Endothelial cell of umbilical vein (primary cell): Measurements from ENCODE around the gene JAZF1. TPM values are rescaled to one million over a fixed set of nuclear protein-coding genes. Genes with fewer than 3 reads are reported as not detected.

Source experiments
- BruUV-seq: library from RNA; stranded (reverse); fragments of 400-500 nt; replicated peaks from 2 replicates; lab custom pipeline; 2021; lab: Mats Ljungman, UMichigan
- CTCF ChIA-PET: fragments of 300-600, 350-600 bp; sonication (Branson Sonifier 250); formaldehyde crosslinking; loops from one replicate; lab custom pipeline; 2021; ENCODE audit warnings: antibody characterized with exemption, inconsistent platforms; lab: Charles Lee
- POLR2A ChIA-PET: fragments of 300-600, 350-600 bp; sonication (Branson Sonifier 250); formaldehyde crosslinking; loops from one replicate; lab custom pipeline; 2021; ENCODE audit warnings: antibody characterized with exemption, inconsistent platforms; lab: Charles Lee
- DNase-seq: peaks from one replicate; pipeline ENCODE4 v3.0.0-alpha.2; 2011; ENCODE audit warnings: low read depth, low spot score
- FAIRE-seq: peaks from 2 replicates; lab custom pipeline; 2011; peaks lifted over from hg19 to GRCh38; lab: Jason Lieb, UNC
- H2AFZ ChIP-seq: 2 replicates; pipeline ENCODE4 v1.6.0; 2012; ENCODE audit warnings: low read depth, low read length, control low read depth, inconsistent platforms
- H3K27ac ChIP-seq: 2 replicates; pipeline ENCODE4 v1.5.1; 2011; ENCODE audit warnings: low read depth, mild to moderate bottlenecking, control low read depth, low read length, moderate library complexity; ENCODE audit not compliant: insufficient read depth
- H3K27me3 ChIP-seq, 2 experiments: 2 replicates each; pipeline versions ENCODE4 v1.6.0 to v1.6.1; 2011; ENCODE audit warnings: low read length in 2 of 2, mixed read lengths in 1 of 2; ENCODE audit not compliant: control insufficient read depth in 2 of 2, insufficient read depth in 2 of 2
- H3K36me3 ChIP-seq, 2 experiments: 2 replicates in 1 of 2; 3 replicates in 1 of 2; pipeline ENCODE4 v1.5.1; 2011; ENCODE audit warnings: low read length in 2 of 2, mild to moderate bottlenecking in 1 of 2, moderate library complexity in 1 of 2; ENCODE audit not compliant: control insufficient read depth in 2 of 2, insufficient read depth in 2 of 2; ENCODE audit errors: extremely low read depth in 1 of 2
- H3K4me1 ChIP-seq: 3 replicates; pipeline ENCODE4 v1.5.1; 2011; ENCODE audit warnings: mild to moderate bottlenecking, low read length; ENCODE audit not compliant: control insufficient read depth, insufficient read depth; ENCODE audit errors: extremely low read depth
- H3K4me2 ChIP-seq: 2 replicates; pipeline ENCODE4 v1.6.1; 2011; ENCODE audit warnings: low read length, control low read depth, mixed read lengths; ENCODE audit not compliant: insufficient read depth
- H3K4me3 ChIP-seq, 3 experiments: fragments of 200-600 bp in 1 of 3; sonication (generic), shearing (Covaris generic) in 1 of 3; replicated peaks in 1 of 3; 2 replicates each; pipeline ENCODE4 v1.5.1; 2011 to 2016; ENCODE audit warnings: control low read depth in 3 of 3, low read length in 3 of 3, mild to moderate bottlenecking in 2 of 3, inconsistent platforms in 1 of 3, low read depth in 1 of 3, moderate library complexity in 1 of 3; ENCODE audit not compliant: insufficient read depth in 1 of 3
- H3K79me2 ChIP-seq: 2 replicates; pipeline ENCODE4 v1.6.0; 2012; ENCODE audit warnings: low read length, inconsistent platforms; ENCODE audit not compliant: control insufficient read depth, insufficient read depth
- H3K9ac ChIP-seq: replicated peaks from 2 replicates; pipeline ENCODE3; 2011; ENCODE audit warnings: low read length, control low read depth; ENCODE audit not compliant: insufficient read depth; ENCODE audit errors: extremely low read depth
- H3K9me1 ChIP-seq: replicated peaks from 3 replicates; pipeline ENCODE4 v1.6.0; 2011; ENCODE audit warnings: mild to moderate bottlenecking, low read length; ENCODE audit not compliant: control insufficient read depth, insufficient read depth; ENCODE audit errors: extremely low read depth
- H3K9me3 ChIP-seq: replicated peaks from 2 replicates; pipeline ENCODE4 v1.5.1; 2012; ENCODE audit warnings: low read length, inconsistent platforms; ENCODE audit not compliant: control insufficient read depth, insufficient read depth
- H4K20me1 ChIP-seq: replicated peaks from 2 replicates; pipeline ENCODE3; 2011; ENCODE audit warnings: mild to moderate bottlenecking, low read length; ENCODE audit not compliant: control insufficient read depth, insufficient read depth; ENCODE audit errors: extremely low read depth
- EZH2 ChIP-seq: IDR thresholded peaks from 2 replicates; pipeline ENCODE4 v1.6.1; 2012; ENCODE audit warnings: borderline replicate concordance, low read depth, mild to moderate bottlenecking, moderate library complexity, low read length, inconsistent platforms; ENCODE audit not compliant: severe bottlenecking
- FOS ChIP-seq: IDR thresholded peaks from 2 replicates; pipeline ENCODE4 v1.6.1; 2011; ENCODE audit warnings: mild to moderate bottlenecking, low read length, moderate library complexity, borderline replicate concordance; ENCODE audit not compliant: insufficient read depth
- GATA2 ChIP-seq: IDR thresholded peaks from 2 replicates; pipeline ENCODE4 v1.7.0; 2011; ENCODE audit warnings: low read depth, mild to moderate bottlenecking, moderate library complexity, mixed read lengths, low read length; ENCODE audit not compliant: insufficient read length, insufficient read depth
- JUN ChIP-seq: IDR thresholded peaks from 2 replicates; pipeline ENCODE4 v1.6.1; 2011; ENCODE audit warnings: borderline replicate concordance, low read depth; ENCODE audit not compliant: insufficient read length, insufficient read depth
- MAX ChIP-seq: IDR thresholded peaks from 2 replicates; pipeline ENCODE4 v1.6.1; 2011; ENCODE audit not compliant: insufficient read depth, insufficient read length
- MYC ChIP-seq: IDR thresholded peaks from one replicate; pipeline ENCODE4 v1.6.1; 2011; ENCODE audit warnings: mild to moderate bottlenecking, low read depth, low read length
- POLR2A ChIP-seq: IDR thresholded peaks from 2 replicates; pipeline ENCODE4 v1.6.1; 2012; ENCODE audit warnings: low read depth, mild to moderate bottlenecking, control low read depth, low read length
- POLR2AphosphoS5 ChIP-seq: IDR thresholded peaks from 2 replicates; pipeline ENCODE4 v1.6.1; 2012; ENCODE audit warnings: low read depth, mild to moderate bottlenecking, control low read depth, low read length, moderate library complexity; ENCODE audit not compliant: insufficient read depth
- dilution Hi-C: fragments of 300-500 bp; cut with MboI; formaldehyde crosslinking; loops from one replicate; pipeline ENCODE4 v1.15.0; 2019; ENCODE audit warnings: low sequenced_read_pairs; ENCODE audit not compliant: extremely low pct_ligation_motif_present
- intact Hi-C: fragments of 100-400 bp; cut with micrococcal nuclease; formaldehyde crosslinking; loops from one replicate; pipeline ENCODE4 v1.10.0; 2022
- polyA plus RNA-seq, 4 experiments: library from polyadenylated mRNA; depleted of rRNA in 3 of 4; stranded (reverse) in 3 of 4; unstranded in 1 of 4; fragments of >200 nt; gene quantifications; 2 replicates each; pipeline versions ENCODE4 v1.2.1 to v1.2.3, GENCODE V29; 2011 to 2012; ENCODE audit warnings: missing spikeins in 1 of 4
- total RNA-seq: library from RNA; stranded (reverse); gene quantifications from 2 replicates; pipeline ENCODE4 v1.2.3, GENCODE V29; 2021
- TF ChIP-seq, protein P1 (sequence below), 2 donors: IDR thresholded peaks; 1 replicate in 1 of 2; 2 replicates in 1 of 2; pipeline ENCODE4 v1.5.1; 2011; ENCODE audit warnings: low read length in 2 of 2, mild to moderate bottlenecking in 2 of 2, moderate library complexity in 2 of 2, control low read depth in 1 of 2, inconsistent platforms in 1 of 2, low read depth in 1 of 2; ENCODE audit not compliant: insufficient read depth in 1 of 2; ENCODE audit errors: extremely low read depth in 1 of 2

Gene JAZF1
- total and polyA plus RNA-seq, 2 donors (not counting 3 experiments of a cell fraction or from before 2014, with no cell fraction given) = 2.5 to 16.9 TPM

DNA sequence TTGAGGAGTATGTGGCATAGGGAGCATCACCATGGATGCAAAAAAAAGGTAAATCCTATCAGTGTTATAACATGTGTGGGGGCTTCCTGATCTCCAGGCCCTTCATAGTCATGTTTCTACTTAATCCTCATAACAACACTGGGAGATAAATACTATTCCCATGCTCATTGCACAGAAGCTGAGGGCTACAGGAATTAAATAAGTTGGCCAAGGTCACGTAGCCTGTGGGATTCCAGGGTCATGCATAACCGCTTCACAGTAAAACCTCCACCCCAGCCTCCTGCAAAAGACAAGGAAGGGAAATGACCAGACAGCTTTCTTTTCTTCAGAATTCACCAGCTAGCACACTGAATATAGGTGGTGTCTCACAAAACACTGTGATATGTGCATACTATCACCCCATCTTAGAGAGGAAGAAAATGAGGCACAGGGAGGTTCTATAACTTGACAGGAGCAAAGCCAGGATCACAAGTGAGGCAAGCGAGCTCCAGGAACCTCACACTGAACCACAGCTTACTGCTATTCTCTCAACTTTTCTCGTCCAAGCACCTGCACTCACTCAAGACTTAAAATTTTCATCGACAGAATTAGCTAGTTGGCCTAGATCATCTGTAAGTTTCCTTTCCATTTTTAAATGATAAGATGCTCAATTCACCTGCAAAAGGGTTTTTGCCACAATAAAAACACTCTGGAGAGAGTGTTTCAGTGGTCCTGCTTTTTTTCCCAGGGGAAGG lies 13.4 kb downstream of the JAZF1 start:
- dilution Hi-C loops (no loop called here), intact Hi-C loops (no loop called here)
- BruUV-seq = no TSS peak
- Histone ChIP-seq H3K4me2 (no peak overlapping the region), H3K9me3 (no peaks in the 10 kb centered on the region), H3K9me1 (no peaks in the 10 kb centered on the region), H3K27ac (no peak overlapping the region), H4K20me1 (no peaks in the 10 kb centered on the region), H3K36me3 (no peaks in the 10 kb centered on the region), H2AFZ (no peak overlapping the region), H3K27me3 (no peaks in the 10 kb centered on the region), H3K79me2 (peaks cover 7% of the 10 kb centered on the region), H3K4me1 (no peaks in the 10 kb centered on the region), H3K9ac (no peak overlapping the region), H3K4me3 (no peak overlapping the region)
- DNase-seq = no peak
- no peak for TF ChIP-seq FOS
- TF ChIP-seq GATA2 = no peak
- no peak for TF ChIP-seq POLR2A
- TF ChIP-seq EZH2 = no peak
- TF ChIP-seq MYC = no peak
- no peak for TF ChIP-seq JUN
- no peak for TF ChIP-seq POLR2AphosphoS5
- TF ChIP-seq, protein P1, sequence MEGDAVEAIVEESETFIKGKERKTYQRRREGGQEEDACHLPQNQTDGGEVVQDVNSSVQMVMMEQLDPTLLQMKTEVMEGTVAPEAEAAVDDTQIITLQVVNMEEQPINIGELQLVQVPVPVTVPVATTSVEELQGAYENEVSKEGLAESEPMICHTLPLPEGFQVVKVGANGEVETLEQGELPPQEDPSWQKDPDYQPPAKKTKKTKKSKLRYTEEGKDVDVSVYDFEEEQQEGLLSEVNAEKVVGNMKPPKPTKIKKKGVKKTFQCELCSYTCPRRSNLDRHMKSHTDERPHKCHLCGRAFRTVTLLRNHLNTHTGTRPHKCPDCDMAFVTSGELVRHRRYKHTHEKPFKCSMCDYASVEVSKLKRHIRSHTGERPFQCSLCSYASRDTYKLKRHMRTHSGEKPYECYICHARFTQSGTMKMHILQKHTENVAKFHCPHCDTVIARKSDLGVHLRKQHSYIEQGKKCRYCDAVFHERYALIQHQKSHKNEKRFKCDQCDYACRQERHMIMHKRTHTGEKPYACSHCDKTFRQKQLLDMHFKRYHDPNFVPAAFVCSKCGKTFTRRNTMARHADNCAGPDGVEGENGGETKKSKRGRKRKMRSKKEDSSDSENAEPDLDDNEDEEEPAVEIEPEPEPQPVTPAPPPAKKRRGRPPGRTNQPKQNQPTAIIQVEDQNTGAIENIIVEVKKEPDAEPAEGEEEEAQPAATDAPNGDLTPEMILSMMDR (IDR thresholded peaks at IDR 0.05; ENCODE audit: extremely low read depth in 1 of 2, insufficient read depth in 1 of 2, low read depth in 1 of 2, low read length in 2 of 2) = no peak
- TF ChIP-seq MAX = no peak
- CTCF ChIA-PET = interaction anchor here (1.2 kb wide), 1 partner anchor 105 kb away, joined by 3 read pairs; no protein-coding TSS in a partner anchor
- FAIRE-seq = no peak
- POLR2A ChIA-PET = no interaction called here
